ENCODE results near the gene NCBP1.
A peak's percentile ranks its signal among the peaks of the same experiment; 100 is the strongest.
"Not testable (repeated sequence)": the region's sequence is repeated elsewhere in the genome, so short reads cannot be mapped to it uniquely, and the experiment has no call there.

Gene NCBP1

DNA sequence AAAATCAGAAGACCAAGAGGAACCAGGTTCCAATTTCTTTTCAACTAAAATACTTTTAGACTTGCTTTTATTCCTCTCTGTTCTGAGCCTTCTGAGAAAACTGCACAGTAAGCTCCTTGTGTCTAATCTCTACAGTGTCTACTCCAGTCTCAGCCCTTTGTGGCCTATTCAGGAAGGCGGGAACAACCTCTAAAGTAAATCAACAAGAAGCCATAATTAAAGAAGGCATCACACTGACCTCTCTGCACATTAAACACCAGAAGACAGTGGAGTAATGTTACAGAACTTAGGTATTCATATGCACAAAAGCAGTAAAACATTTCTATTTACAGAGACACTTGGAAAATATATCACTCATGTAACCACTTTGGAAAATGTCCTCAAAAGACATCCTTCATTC lies 48.6 kb downstream of the NCBP1 start:
- DNase-seq, result no peak

DNA sequence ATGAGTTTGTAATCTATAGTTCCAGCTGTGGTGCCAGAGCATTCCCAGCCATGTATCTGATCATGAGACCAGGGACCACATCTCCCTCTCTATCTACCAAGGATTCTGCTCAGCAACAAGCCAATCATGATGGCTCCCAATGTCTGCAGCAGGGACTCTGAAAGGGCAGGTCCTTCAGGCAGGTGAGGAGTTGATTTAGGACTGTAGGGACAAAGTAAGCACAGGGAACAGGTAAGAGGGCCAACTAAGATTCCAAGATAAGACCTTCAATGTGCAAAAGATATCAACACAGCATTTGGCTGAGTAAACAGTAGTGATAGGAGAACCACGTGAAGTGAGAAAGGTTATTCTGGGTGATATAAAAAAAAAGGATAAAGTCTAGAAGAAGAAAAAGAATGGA lies 55.0 kb downstream of the NCBP1 start:
- DNase-seq, result no peak

DNA sequence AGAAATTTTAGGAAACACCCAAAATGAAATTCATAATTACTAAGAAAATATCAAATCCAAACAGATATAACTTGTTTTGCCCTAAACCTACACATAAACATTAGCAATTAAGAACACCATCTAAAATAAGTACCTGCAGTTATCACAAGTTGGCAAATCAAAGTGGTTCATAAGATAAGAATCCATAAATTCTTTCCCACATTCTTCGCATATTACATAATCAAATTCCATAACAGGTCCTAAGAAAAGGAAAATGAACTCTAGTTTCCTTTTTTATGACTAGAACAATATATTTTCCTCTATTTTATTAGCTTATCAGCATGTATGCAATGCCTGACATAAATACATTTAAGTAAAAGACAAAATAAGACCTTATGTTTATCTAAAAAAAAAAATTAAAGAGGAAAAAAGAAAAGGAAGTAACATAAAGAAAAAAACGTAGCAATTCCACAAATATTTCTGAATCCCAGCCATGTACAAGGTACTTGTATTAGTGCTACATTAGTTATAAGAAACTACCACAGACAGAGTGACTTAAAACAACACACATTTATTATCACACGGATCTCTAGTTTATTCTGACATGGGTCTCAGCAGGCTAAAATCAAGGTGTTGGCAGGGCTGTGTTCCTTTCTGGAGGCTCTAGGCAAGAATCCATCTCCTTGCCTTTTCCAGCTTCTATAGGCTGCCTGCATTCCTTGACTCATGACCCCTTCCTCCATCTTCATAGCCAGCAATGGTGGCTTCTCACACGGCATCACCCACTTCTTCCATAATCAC lies 56.0 kb downstream of the NCBP1 start:
- no peak for DNase-seq

DNA sequence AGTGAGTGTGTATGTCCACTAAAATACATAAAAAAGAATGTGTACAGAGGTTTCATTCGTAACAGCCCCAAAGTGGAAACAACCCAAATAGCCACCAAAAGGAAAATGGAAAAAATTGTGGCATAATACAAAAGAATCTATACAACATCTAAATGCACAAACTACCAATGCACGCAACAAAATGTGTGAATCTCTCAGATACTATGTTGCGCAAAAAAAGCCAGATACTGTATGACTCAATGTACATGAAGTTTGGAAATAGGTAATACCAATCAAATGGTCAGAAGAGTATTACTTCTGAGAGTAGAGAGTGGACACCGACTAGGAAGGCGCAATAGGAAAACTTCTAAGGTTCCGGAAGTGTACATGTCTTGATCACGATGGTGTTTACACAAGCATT lies 61.1 kb downstream of the NCBP1 start:
- DNase-seq, result no peak

DNA sequence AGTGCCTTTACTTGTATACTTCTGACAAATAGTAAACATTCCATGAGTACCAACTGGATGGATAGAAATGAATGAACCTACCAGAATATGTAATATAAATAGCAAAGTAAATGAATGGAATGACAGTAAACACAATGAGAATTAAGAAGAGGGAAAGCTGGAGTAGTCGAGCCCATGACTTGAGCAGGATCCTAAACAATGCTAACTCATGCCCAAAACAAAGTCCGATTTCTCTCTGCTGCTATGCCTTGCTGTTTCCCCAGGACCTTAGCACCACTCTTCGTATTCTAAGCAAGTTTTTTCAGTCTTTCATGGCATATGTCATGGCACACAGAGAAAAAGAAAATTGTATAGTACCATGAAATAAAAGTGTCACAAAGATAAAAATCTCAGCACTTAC lies 61.8 kb downstream of the NCBP1 start:
- no peak for DNase-seq

DNA sequence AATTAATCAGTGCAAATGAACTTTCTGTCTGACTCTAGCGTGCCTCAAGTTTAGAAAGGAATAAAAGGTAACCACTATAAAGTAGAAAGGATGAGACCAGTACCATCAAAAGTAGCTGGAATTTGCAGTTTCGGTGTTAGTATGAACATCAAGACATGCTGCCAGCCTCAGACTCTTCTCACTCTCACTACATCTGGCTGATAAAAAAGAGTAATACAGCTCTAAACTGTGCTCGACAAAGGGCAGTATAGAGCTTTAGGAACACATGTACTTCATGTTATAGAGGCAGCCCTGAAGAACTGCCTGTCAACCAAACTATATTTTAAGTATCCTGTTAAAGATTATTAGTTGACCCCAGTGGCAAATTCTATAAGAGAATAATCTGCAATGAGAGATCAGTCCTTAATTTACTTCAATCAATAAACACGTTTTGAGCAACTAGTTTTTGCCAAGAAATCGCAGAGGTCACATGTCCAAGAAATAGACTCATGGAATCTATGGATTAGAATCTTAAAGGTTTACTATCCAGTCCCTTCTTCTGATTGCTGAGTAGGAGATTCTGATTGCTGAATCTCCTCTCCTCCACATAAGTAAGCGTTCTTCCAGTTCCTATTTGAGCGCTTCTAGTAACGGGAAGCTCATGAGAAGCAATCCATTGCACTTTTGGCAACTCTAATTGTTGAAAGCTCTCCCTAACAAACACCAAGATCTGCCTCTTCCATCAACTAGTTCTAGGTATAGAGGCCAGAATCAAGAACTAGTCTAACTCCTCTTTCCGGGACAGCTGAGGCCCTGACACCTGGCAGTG lies 62.6 kb downstream of the NCBP1 start:
- no peak for DNase-seq

DNA sequence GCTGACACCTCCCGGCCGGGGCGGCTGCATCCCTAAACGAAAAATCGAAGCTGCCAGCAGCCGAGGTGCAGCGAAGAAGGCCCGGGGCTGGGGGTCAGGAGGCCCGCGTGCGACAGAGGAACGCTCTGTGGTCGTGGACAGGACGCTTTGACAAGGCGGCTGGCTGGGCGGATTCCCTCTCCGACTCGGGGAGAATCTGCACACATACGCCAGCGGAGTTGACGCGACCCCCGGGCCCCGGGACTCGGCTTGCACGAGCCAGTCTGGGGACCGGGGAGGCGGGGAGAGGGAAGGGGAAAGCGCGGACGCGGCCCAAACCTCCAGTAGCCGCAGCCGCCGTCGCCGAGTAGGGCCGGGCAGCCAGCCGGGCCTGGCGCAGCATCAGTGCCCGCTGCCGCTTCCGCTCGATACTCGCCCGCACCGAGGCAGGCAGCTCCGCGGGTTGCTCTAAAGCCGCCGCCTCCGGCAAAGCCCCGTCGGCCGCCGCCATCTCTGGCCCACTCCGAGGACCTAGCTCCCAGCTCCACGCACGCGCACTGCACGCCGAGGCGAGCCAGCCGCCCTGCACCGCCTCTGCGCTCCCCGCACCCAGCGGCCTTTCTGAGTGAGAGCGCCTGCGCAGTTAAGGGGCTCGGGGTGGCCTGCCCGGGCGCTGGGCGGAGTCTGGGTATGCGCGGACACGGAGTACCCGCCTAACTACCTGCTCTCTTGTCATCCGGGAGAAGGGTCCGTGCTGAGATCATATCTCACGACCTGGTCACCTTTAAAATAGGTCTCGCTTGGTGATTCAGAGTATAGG lies 63.4 kb downstream of the NCBP1 start, which contains the start of gene XPA:
TSS of gene XPA (minus strand) at position 538 of the 799 bp plus-strand sequence. CDS start at position 490, 48 bp downstream.
- peak; percentile 94 for DNase-seq

DNA sequence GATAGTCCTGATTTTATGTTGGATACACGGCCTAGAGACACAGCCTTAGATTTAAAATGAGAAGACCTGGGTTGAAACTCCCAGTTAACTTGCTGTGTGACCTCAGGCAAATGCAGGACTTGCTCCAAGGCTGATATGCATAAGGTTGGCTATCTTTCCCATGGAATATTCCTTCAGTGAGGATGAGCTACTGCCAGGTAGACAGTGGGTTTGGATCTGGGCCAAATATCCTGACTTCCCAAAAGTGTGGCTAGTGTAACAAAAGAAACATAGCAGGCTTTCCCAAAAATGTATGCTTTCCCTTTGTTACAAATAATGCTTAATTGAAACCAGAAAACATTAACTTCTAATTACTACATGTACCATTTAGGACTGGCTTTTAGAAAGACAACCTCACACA lies 64.2 kb downstream of the NCBP1 start:
- DNase-seq, result no peak

DNA sequence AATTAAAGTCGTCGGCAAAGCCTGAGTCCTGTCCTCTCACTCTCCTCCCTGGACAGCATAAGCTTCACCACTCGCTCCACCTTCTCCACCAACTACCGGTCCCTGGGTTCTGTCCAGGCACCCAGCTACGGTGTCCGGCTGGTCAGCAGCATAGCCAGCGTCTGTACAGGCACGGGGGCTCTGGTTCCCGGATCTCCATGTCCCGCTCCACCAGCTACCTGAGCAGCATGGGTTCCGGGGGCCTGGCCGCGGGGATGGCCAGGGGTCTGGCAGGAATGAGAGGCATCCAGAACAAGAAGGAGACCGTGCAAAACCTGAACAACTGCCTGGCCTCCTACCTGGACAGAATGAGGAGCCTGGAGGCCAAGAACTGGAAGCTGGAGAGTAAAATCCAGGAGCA lies 65.2 kb downstream of the NCBP1 start:
- DNase-seq, result no peak

DNA sequence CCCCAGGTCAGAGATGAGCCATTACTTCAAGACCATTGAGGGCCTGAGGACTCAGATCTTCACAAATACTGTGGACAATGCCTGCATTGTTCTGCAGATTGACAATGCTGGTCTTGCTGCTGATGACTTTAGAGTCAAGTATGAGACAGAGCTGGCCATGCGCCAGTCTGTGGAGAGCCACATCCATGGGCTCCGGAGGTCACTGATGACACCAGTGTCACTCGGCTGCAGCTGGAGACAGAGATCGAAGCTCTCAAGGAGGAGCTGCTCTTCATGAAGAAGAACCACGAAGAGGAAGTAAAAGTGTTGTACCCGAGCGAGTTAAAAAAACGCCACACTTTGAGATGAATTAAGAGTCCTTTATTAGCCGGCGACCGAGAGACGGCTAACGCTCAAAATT lies 65.7 kb downstream of the NCBP1 start:
- DNase-seq, result not testable (repeated sequence)

DNA sequence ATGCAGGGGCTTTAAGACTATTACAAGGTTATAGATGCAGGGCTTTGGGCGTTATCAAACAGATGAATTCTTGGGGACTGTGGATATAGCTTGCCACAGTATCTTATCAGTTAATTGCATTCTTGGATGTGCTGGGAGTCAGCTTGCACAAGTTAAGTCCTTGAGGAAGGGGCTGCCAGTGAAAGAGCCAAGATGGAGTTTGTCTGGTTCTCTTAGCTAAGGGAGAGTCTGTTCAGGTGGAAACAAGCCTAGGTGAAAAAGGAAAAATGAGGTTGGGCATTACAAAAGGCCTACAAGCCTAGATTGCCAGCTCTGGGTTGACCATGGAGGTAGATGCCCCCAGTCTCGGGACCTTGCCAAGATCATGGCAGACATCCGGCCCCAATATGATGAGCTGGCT lies 66.2 kb downstream of the NCBP1 start:
- not testable (repeated sequence) for DNase-seq

DNA sequence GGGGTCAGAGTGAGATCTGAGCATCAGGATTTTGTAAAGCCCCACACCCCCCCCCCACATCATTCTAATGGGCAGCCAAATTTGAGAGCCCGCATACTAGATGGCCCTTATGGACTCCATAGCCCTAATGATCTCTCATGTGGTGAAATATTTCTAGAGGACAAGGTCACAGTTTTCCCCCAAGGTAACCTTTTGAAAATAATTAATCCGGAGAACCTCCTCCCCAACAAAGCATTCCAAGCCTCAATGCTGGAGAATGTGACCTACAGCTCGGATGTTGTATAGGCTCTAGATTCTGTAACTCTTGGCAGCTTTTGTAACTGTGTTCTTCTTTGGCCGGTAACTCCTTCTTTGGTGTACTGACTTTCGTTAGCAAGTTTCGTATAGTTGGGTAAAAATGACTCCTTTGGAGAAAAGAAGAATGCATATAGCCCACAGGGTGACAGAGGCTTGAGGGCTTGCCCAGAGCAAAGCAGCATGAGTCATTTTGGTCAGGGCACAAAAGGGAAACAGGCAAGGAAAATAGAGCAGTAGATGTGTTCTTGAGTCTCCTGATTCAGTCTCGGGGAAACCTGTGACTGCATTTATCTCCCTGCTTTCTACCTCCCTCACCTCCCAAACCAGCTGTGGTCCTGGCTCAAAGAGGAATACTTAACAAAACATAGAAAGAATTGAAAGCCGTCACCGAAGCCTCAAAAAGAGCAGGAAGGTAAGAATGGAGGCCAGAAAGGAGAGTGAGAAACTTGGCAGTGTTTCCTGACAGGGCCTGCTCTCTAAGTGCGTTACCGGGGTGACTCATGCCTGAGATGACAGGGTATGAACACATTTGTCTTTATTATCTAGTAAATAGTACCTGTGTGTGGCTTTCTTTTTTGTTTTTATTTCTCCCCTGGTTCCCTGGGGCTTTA lies 70.1 kb downstream of the NCBP1 start:
- no peak for DNase-seq

DNA sequence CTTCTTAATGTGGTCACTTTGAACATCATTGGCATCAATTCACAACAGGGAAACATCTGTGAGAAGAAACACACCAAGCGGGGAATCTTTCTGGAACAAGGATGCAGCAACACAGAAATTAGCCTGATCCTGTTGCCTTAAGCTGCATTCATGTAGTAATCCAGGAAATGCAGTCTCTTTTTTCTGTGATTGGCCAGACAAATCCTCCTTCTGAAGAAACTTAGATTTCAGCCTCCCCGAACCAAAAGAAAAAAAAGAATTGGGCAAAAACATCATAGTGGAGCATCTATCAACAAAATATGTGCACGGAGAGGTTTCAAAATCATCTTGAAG lies 70.7 kb downstream of the NCBP1 start:
- no peak for DNase-seq

DNA sequence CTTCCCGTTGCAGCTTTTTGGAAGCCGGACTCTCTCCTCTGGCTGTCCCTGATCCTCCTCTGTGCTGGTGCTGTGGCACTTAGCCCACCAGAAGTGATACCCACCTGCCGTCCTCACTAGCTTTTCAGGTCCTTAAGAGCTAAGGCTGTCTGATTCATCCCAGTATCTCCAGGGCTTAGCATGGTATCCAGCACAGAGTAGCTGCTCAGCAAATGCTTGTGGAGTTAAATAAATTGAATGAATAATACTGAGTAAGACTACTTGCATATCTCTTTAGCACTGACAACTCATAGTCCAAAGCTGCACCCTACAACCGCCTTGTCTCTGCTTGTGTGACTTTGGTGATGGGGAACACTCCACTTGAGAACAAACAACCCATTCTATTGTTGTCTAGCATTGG lies 71.2 kb downstream of the NCBP1 start:
- no peak for DNase-seq

DNA sequence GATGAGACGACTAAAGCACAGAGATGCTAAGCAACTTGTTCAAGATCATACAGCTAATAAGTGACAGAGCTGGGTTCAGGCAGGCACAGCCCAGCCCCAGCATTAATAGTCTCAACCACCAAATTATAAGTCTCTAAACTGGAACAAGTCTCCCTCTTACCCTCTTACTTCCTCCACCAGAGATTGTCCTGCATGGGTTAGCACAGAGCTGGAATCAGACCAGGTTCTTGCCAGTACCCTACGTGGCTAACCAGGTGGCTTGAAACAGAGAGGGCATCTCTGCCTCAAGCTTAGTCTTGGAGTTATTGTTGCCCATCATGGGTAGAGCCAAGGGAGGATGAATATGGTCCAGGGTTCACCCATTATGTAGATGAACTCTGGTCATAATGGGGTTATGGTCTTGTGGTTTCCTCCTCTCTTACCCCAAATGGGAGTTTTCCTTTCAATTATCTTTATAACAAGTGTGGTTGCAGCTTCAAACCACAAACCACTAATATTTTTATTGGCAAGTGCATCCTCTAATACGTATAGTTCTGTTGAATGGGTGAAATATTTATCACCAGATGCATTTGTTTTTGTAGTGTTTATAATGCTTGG lies 71.8 kb downstream of the NCBP1 start:
- DNase-seq, result no peak

DNA sequence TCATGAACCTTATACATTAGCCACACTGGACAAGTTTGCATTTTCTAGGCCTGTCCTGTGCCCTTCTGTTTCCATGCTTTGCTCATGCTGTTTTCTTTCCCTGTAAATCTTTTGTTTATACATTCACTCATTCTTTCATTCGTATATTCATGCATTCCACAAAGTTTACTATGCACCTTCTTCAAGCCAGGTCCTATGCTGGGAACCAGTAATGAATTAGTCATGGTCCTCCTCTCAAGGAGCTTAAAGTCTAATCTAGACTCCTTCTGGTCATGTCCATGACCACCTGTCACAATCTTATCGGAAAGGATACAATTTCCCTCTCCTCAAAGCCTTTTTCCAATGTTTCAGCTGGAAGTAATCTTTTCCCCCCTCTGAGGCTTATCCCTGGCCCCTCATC lies 72.6 kb downstream of the NCBP1 start:
- DNase-seq, result no peak

DNA sequence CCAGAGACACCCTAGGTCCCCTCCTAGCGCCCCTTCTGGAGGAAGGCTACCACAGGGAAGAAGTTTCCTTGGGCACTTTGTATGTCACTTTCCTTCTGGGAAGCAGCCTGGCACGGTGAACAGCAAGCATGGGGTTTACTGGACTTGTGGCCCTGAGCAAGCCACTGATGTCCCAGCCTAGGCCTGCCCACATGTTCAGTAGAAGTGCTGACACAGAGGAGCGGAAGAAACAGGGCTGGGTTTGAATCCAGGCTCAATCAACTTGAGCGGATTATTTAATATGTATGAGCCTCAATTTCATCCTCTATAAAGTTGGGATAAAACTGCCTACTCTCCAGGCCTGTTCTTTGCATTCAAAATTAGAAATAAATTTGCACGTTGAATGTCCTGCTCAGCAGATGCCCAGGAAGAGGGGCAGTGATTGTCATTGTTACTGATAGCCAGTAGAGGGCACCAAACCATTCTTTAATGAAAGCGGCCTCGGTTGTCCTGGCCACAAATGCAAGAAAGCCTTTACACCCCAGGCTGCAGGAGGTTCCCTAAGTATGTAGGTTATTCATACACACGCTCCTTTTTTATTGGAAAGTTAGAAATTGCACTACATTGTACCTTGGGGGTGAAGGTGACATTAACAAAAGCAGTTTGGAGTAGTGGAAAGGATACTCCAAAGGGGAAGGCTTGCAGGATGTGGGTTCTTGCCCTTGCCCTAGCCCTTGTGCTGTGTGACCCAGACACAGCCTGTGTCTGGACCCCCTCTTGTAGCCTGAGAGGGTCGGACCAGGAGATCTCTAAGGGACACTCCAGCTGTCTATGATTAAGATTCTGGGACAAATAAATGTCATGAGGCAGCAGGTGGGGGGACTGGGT lies 77.0 kb downstream of the NCBP1 start:
- DNase-seq, result peak; percentile 11

DNA sequence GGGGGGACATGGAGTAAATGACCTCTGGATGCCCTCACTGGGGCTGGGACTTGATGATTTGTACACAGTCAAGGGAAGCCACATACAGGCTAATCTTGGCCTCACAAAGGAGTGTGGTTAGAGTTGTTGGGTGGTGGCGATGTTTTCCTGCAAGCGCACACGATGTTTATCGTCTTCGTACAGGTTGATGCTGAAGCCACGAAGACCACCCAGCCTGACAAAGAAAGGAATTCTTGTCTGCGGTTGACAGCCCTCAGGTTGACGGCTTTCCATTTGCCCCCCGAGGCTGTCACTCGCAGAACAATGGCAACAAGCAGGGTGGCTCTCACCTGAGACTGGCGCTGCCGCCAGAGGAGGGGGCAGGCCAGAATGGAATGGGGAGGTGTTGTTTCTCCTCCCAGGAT lies 77.6 kb downstream of the NCBP1 start:
- DNase-seq, result no peak

DNA sequence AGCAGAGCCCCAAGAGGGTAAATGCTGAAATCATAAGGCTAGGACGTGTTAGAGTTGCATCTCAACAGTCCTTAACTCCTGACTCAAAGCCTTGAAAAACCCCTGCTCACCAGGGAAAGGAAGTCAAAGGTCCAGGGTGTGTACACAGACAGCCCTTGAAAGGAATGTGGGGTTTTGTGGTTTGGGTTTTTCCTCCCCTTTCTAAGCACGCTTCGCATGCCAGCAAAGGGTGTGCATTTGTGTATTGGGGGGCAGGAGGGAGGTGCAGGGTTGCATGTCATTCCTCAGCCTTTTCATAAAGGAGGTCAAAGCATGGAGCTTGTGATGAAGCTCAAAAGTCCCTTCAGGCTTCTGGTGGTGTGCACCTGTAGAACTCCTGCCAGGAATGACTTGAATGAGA lies 80.8 kb downstream of the NCBP1 start:
- no peak for DNase-seq

DNA sequence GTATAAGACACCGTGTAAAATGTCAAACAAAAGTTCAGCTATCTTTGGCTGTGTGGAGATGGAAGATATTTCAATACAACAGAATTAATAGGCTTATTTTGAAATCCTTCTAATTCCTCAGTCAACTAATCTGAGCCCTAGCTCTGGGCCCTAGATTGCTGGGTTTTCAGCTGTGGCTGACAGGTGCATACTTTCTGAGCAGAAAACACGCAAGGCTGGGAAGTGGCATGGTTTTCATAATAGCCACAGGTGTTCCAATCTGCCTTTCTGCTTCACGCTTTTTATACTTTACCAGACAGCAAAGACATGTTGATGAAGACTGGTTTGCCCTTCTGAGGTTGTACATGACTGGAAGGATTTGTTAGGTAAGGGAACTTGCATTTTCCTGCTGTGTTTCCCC lies 84.2 kb downstream of the NCBP1 start:
- no peak for DNase-seq

DNA sequence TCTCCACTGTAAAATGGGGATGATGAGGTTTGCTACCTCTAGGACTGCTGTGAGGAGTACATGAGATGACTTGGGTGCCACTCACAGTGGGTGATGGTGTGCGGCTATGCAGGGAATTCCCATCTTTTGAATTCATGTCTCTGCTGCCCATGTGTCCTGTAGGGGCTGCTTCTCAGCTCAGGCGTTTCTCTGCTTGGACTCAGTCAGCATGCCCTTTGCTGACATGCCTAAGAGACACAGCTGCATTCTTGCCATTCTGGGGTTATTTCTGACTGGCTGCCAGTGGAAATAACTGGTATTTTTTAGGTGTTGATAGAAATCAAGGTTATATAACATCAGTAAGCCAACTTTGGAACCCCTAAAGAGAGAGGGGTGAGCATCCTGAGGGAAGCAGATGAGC lies 87.8 kb downstream of the NCBP1 start:
- no peak for DNase-seq

All from SHP77 treated with DMSO at 0.1 percent for 48 hours (cell line).